Measurements from ENCODE around the gene IFNA5. TPM values are rescaled to one million over a fixed set of nuclear protein-coding genes. Genes with fewer than 3 reads are reported as not detected.

Gene IFNA5
- polyA plus RNA-seq, 1 experiment: not detected

- no peaks in the 10 kb centered on the region for H3K27me3 ChIP-seq (ENCODE audit: control insufficient read depth, insufficient read depth, low read length)
- TF ChIP-seq CTCF (IDR thresholded peaks at IDR 0.05; ENCODE audit: insufficient read depth, low read depth, low read length): no peak
- no peak overlapping the region for H3K4me3 ChIP-seq (ENCODE audit: low read depth, low read length)
- ChIA-PET CTCF (interaction anchor here (1.3 to 1.5 kb wide), 2 partner anchors 80 to 475 kb away, joined by 3 read pairs; no protein-coding TSS in a partner anchor), POLR2A (no interaction called here)
- no peak for DNase-seq (ENCODE audit: low read depth)
- no peaks in the 10 kb centered on the region for H3K36me3 ChIP-seq (ENCODE audit: control insufficient read depth, insufficient read depth, low read length)
Observed at GRCh38 chr9:21316032-21316842, 11.1 kb upstream of the IFNA5 start.

GRCh38 chr9:21314152-21314551 lies 9.0 kb upstream of the IFNA5 start:
- H3K27me3 ChIP-seq (ENCODE audit: control insufficient read depth, insufficient read depth, low read length): no peaks in the 10 kb centered on the region
- H3K36me3 ChIP-seq (ENCODE audit: control insufficient read depth, insufficient read depth, low read length): no peaks in the 10 kb centered on the region
- no peak for DNase-seq (ENCODE audit: low read depth)
- no peak for TF ChIP-seq CTCF (IDR thresholded peaks at IDR 0.05; ENCODE audit: insufficient read depth, low read depth, low read length)
- ChIA-PET CTCF (interaction anchor here (0.7 to 1.5 kb wide), 2 partner anchors 82 to 141 kb away, joined by 4 read pairs; no protein-coding TSS in a partner anchor), POLR2A (no interaction called here)
- H3K4me3 ChIP-seq (ENCODE audit: low read depth, low read length): no peak overlapping the region

- Histone ChIP-seq H3K27me3 (ENCODE audit: control insufficient read depth, insufficient read depth, low read length) (no peaks in the 10 kb centered on the region; the same call in 1 of the 2 replicates), H3K36me3 (ENCODE audit: control insufficient read depth, insufficient read depth, low read length) (no peaks in the 10 kb centered on the region), H3K4me3 (ENCODE audit: low read depth, low read length) (no peak overlapping the region)
- TF ChIP-seq CTCF (IDR thresholded peaks at IDR 0.05; ENCODE audit: insufficient read depth, low read depth, low read length): no peak
- CTCF ChIA-PET: no interaction called here
- DNase-seq (ENCODE audit: low read depth): no peak
- POLR2A ChIA-PET: no interaction called here
Observed at GRCh38 chr9:21311889-21312288, 6.8 kb upstream of the IFNA5 start.

- Histone ChIP-seq H3K36me3 (ENCODE audit: control insufficient read depth, insufficient read depth, low read length) (no peaks in the 10 kb centered on the region), H3K27me3 (ENCODE audit: control insufficient read depth, insufficient read depth, low read length) (no peaks in the 10 kb centered on the region; the same call in 1 of the 2 replicates), H3K4me3 (ENCODE audit: low read depth, low read length) (no peak overlapping the region)
- DNase-seq (ENCODE audit: low read depth): no peak
- POLR2A ChIA-PET: no interaction called here
- CTCF ChIA-PET: no interaction called here
- no peak for TF ChIP-seq CTCF (IDR thresholded peaks at IDR 0.05; ENCODE audit: insufficient read depth, low read depth, low read length)
Observed at GRCh38 chr9:21295992-21296391, 9.1 kb downstream of the IFNA5 start.

- Histone ChIP-seq H3K4me3 (ENCODE audit: low read depth, low read length) (no peak overlapping the region), H3K27me3 (ENCODE audit: control insufficient read depth, insufficient read depth, low read length) (no peaks in the 10 kb centered on the region; the same call in 1 of the 2 replicates), H3K36me3 (ENCODE audit: control insufficient read depth, insufficient read depth, low read length) (no peaks in the 10 kb centered on the region)
- ChIA-PET POLR2A (no interaction called here), CTCF (no interaction called here)
- DNase-seq (ENCODE audit: low read depth): no peak
- TF ChIP-seq CTCF (IDR thresholded peaks at IDR 0.05; ENCODE audit: insufficient read depth, low read depth, low read length): no peak
Observed at GRCh38 chr9:21294904-21295538, 10.1 kb downstream of the IFNA5 start.

Measured in BJ (cell line).